ENCODE results near the gene SMIM44.

Gene SMIM44

DNA sequence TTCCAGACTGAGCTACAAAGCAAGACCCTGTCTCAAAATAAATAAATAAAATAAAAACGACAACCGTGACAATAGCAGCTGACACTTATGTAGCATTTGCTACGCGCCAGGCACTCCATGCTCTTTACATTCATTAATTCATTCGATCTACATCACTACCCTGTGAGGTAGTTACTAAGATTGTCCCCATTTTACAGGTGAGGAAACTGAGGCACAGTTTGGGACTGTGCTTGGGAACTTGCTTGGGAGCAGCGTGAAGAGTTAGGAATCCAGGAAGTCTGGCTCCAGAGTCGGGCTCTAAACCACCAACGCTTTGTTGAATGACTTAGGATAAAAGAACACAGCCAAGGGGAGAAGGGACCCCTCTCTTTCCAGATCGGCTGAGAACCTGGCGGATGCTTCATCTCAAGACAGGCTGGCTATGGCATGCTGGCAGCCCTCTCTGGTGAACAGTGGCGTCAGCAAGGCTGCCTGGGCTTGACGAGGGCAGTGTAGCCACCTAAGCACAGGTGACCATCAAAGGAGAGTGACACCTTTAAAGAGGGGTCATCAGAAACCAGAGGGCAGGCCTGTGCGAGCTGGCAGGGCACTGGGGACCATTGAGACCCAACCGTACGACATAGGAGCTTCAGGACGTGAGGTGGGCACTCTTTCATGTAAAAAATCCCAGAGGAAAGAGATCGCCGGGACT, 16.6 kb upstream of the SMIM44 start:
- H3K27me3 ChIP-seq: no peaks in the 10 kb centered on the region
- no peaks in the 10 kb centered on the region for H3K9me3 ChIP-seq (replicated peaks in 1 of 11)
- H3K4me1 ChIP-seq: peaks cover 15 to 23% (median 17%) of the 10 kb centered on the region in 10 experiments
- no peak for TF ChIP-seq Cebpa-rat (IDR thresholded peaks at IDR 0.05)
- peak overlapping the region; percentile 97 to 99 (median 98) for H3K27ac ChIP-seq
- peak overlapping the region; percentile 90 to 99 (median 96) for H3K4me2 ChIP-seq
- H3K4me3 ChIP-seq: peak overlapping the region; percentile 77 to 99 (median 92)
- peaks cover 0 to 33% (median 14%) of the 10 kb centered on the region in 11 experiments; a peak in 14 of 22 replicates for H4K20me1 ChIP-seq
- peak overlapping the region; percentile 94 to 99 (median 96) for H3K9ac ChIP-seq
- H3K36me3 ChIP-seq: peaks cover 26 to 35% (median 32%) of the 10 kb centered on the region in 11 experiments

DNA sequence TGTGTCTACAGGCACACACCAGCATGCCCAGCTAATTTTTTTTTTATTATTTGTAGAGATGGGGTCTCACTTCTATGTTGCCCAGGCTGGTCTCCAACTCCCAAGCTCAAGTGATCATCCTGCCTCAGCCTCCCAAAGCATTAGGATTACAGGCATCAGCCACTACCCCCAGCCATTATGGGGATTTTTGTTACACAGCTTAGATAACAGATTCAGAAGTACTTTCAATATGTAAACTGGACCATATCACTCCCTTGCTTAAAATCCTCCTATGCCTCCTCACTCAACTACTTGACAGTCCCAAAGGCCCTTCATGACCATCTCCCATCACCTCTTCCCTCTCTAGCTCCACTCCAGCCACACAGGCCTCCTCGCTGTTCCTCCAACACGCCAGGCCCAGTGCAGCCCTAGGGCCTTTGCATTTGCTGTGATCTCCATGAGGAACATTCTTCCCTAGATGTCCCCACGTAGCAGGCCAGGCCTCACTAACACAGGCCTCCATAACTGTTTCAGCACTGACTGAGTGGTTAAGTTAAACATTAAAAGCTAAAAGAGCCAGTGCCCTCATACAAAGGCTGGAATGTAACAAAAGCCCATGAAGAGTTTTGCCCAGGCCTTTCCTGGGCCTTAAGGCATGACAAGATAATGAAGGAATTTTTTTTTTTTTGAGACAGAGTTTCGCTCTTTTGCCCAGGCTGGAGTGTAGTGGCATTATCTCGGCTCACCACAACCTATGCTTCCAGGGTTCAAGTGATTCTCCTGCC, 14.7 kb upstream of the SMIM44 start:
- peaks cover 0 to 47% (median 29%) of the 10 kb centered on the region in 11 experiments; a peak in 14 of 22 replicates for H4K20me1 ChIP-seq
- no peak overlapping the region for H3K4me2 ChIP-seq
- no peak overlapping the region for H3K4me3 ChIP-seq
- H3K27ac ChIP-seq: no peak overlapping the region
- no peak for TF ChIP-seq Cebpa-rat (IDR thresholded peaks at IDR 0.05)
- peak overlapping the region in 1 of 11 experiments; percentile 7; a peak in 1 of 22 replicates for H3K9ac ChIP-seq
- H3K27me3 ChIP-seq: no peaks in the 10 kb centered on the region
- H3K4me1 ChIP-seq: peaks cover 10 to 18% (median 12%) of the 10 kb centered on the region in 10 experiments
- H3K9me3 ChIP-seq (replicated peaks in 1 of 11): no peaks in the 10 kb centered on the region
- peaks cover 45 to 55% (median 51%) of the 10 kb centered on the region in 11 experiments for H3K36me3 ChIP-seq

DNA sequence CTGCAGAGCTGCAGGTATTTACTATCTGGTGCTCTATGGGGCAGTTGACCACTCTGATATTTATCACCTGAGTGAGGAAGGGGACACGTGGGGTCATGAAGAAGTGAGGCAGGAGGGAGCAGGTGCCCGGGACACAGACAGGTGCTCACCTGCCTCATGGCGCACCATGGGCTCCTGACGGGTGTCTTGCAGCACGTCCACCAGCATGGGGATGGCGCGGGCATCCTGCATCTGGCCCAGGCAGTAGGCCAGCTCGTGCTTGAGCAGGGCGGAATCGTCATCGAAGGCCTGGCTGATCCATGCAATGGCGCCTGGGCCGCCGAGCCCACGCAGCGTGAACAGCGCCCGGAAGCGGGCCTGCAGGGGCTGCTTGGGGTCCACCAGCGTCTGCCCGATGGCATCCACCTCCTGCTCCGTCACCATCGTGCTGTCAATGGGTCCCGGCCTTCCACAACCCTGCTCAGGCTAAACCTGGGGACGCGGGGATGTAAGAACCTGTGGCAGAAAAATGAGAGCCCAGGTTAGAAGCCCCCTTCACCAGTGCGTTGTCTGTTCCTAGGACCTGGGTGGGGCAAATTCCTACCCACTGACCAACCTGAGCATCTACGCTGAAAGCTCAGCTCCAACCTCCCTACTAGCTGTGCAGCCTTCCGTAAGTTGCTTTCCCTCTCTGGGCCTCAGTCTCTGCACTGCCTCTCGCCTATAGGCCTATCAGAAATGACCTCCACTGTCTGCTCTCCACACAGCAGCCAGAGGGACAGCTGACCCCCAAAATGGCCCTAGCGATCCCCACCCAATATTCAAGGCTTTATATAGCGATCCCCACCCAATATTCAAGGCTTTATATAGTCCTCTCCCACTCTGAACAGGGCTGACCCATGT, 13.4 kb upstream of the SMIM44 start:
- H3K9me3 ChIP-seq (replicated peaks in 1 of 11): no peaks in the 10 kb centered on the region
- H3K9ac ChIP-seq: no peak overlapping the region; a peak in 1 of 22 replicates
- no peak overlapping the region for H3K4me2 ChIP-seq
- peaks cover 58 to 68% (median 64%) of the 10 kb centered on the region in 11 experiments for H3K36me3 ChIP-seq
- TF ChIP-seq Cebpa-rat (IDR thresholded peaks at IDR 0.05): no peak
- no peak overlapping the region for H3K27ac ChIP-seq
- H4K20me1 ChIP-seq: peaks cover 0 to 57% (median 31%) of the 10 kb centered on the region in 11 experiments; a peak in 14 of 22 replicates
- peaks cover 10 to 18% (median 12%) of the 10 kb centered on the region in 10 experiments for H3K4me1 ChIP-seq
- H3K27me3 ChIP-seq: no peaks in the 10 kb centered on the region
- H3K4me3 ChIP-seq: no peak overlapping the region

DNA sequence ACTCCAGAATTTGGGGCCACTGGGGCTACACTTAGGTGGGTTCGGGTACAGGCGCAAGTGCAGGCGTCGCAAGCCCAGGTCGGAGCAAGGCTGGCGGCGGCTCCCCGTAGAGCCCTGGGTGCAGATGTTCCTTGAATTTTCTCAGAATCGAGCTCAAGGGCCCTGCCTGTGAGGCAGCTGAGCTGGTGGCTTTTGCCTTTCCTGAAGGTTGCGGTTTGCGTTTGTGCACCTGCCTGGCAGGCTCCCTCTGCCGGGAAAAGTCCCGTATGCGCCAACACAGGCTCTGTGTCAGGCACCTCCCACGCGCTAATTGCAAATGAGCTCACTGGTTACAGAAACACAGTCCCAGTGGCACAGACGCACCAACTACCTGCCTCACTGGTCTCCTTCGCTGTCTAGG, 11.3 kb upstream of the SMIM44 start:
- H3K4me3 ChIP-seq: no peak overlapping the region
- peaks cover 0 to 67% (median 31%) of the 10 kb centered on the region in 11 experiments; a peak in 13 of 22 replicates for H4K20me1 ChIP-seq
- peaks cover 68 to 85% (median 71%) of the 10 kb centered on the region in 11 experiments for H3K36me3 ChIP-seq
- TF ChIP-seq Cebpa-rat (IDR thresholded peaks at IDR 0.05): no peak
- peaks cover 6 to 9% (median 7%) of the 10 kb centered on the region in 10 experiments for H3K4me1 ChIP-seq
- H3K27me3 ChIP-seq: no peaks in the 10 kb centered on the region
- H3K9ac ChIP-seq: no peak overlapping the region
- no peak overlapping the region for H3K27ac ChIP-seq
- no peaks in the 10 kb centered on the region for H3K9me3 ChIP-seq (replicated peaks in 1 of 11)
- no peak overlapping the region for H3K4me2 ChIP-seq

DNA sequence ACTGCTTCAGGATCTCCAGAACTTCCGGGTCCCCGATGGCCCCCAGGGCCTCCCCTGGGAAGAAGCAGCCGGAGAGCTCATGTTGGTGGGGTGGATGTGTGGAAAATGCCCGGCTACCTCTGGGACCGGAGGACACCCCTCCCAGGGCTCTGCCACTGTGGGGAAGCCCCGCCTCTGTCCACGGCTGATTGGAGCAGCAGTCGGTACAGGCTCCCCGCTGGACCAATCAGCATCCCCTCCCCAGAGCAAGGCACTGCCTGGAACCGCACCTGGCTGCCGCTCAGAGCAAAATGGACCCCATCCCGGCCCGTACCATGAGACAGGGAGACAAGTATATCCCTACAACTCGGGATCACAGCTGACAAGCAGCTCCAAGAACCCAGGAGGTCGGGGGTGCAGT, 10.8 kb upstream of the SMIM44 start:
- H3K36me3 ChIP-seq: peaks cover 69 to 89% (median 74%) of the 10 kb centered on the region in 11 experiments
- TF ChIP-seq Cebpa-rat (IDR thresholded peaks at IDR 0.05): no peak

DNA sequence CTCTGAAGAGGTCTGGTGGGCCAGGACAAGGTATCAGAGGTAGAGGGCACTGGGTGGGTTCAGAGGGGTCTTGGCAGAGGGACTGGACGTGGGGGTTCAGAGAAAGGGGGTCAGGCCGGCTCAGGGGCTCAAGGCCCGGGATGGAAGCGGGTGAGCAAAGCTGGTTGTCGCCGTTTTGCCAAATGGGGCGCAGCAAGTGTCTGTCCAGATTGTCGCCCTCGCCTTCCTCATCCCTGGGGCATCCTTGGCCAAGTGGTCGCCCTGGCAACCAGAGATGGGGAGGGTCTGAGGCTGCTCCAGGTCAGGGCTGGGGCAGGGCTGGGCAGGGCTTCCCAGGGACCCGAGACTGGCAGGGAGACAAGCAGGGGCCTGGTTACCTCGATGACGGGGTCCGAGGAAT, 10.4 kb upstream of the SMIM44 start:
- H3K27me3 ChIP-seq: no peaks in the 10 kb centered on the region
- peaks cover 0 to 67% (median 31%) of the 10 kb centered on the region in 11 experiments; a peak in 13 of 22 replicates for H4K20me1 ChIP-seq
- peaks cover 0 to under 1% (median 0%) of the 10 kb centered on the region in 10 experiments; a peak in 1 of 20 replicates for H3K4me1 ChIP-seq
- no peaks in the 10 kb centered on the region for H3K9me3 ChIP-seq (replicated peaks in 1 of 11)
- H3K9ac ChIP-seq: no peak overlapping the region
- H3K36me3 ChIP-seq: peaks cover 69 to 93% (median 74%) of the 10 kb centered on the region in 11 experiments
- no peak overlapping the region for H3K27ac ChIP-seq
- no peak overlapping the region for H3K4me3 ChIP-seq
- no peak overlapping the region for H3K4me2 ChIP-seq
- no peak for TF ChIP-seq Cebpa-rat (IDR thresholded peaks at IDR 0.05)

More for the DNA sequence above, 10.8 kb upstream of the SMIM44 start:
- Histone ChIP-seq H3K4me2 (no peak overlapping the region), H4K20me1 (peaks cover 0 to 67% (median 31%) of the 10 kb centered on the region in 11 experiments; a peak in 13 of 22 replicates), H3K4me1 (peaks cover 1 to 4% (median 2%) of the 10 kb centered on the region in 10 experiments; a peak in 18 of 20 replicates), H3K4me3 (no peak overlapping the region), H3K27ac (no peak overlapping the region), H3K27me3 (no peaks in the 10 kb centered on the region), H3K9ac (no peak overlapping the region), H3K9me3 (replicated peaks in 1 of 11) (no peaks in the 10 kb centered on the region)

DNA sequence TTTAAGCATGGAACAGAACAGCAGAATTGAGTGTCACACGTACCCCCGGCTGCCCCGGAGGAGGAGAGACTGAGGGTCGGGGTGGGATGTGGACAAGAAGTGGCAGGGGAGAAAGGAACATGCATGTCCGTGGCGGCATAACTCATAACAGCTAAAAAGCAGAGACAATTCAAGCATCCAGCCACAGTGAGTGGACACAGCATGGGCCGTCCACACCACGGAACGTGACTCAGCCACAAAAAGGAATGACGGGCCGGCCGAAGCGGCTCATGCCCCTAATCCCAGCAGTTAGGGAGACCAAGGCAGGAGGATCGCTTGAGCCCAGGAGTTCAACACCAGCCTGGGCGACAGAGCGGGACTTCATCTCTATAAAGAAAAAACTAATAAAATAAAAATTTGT, 9.7 kb upstream of the SMIM44 start:
- Histone ChIP-seq H3K36me3 (peaks cover 68 to 97% (median 77%) of the 10 kb centered on the region in 11 experiments), H3K4me3 (no peak overlapping the region), H4K20me1 (peaks cover 0 to 64% (median 29%) of the 10 kb centered on the region in 11 experiments; a peak in 13 of 22 replicates), H3K9me3 (replicated peaks in 1 of 11) (no peaks in the 10 kb centered on the region), H3K27me3 (no peaks in the 10 kb centered on the region), H3K4me2 (no peak overlapping the region), H3K9ac (no peak overlapping the region), H3K4me1 (no peaks in the 10 kb centered on the region), H3K27ac (no peak overlapping the region)
- no peak for TF ChIP-seq Cebpa-rat (IDR thresholded peaks at IDR 0.05)

DNA sequence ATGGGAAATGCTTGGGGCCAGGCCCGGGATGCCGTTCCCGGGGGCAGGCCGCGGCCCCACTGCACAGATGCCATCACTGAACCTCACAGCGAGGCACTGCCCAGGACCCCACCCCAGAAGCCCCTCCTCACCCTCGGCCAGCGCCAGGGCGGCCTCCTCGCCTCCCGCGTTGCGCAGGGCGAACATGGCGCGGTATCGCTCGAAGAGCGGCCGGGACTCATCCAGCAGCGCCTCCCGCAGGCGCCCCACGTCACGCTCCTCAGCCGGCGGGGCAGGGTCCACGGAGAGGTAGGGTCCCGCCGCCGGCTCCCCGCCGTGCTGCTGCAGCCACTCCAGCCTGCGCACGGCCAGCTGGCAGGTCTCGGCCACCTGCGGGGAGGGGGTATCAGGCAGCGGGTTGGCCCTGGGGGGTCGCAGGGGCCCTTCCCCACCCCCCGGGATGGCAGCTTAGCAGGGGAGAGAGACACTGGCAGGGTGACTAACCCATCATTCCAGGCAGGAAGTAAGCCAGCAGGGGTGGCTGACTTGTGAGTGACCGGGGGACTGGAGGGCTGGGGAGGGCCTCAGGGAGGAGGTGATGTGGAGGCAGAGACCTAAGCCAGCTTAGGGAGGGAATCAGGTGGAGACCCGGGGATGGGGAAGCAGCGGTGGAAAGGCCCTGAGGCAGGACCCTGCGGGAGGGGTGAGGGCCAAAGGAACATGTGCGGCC, 9.0 kb upstream of the SMIM44 start:
- H3K27ac ChIP-seq: no peak overlapping the region
- no peaks in the 10 kb centered on the region for H3K27me3 ChIP-seq
- H3K4me2 ChIP-seq: no peak overlapping the region
- H4K20me1 ChIP-seq: peaks cover 0 to 58% (median 24%) of the 10 kb centered on the region in 11 experiments; a peak in 13 of 22 replicates
- H3K4me3 ChIP-seq: no peak overlapping the region
- no peak for TF ChIP-seq Cebpa-rat (IDR thresholded peaks at IDR 0.05)
- peaks cover 63 to 95% (median 75%) of the 10 kb centered on the region in 11 experiments for H3K36me3 ChIP-seq
- no peaks in the 10 kb centered on the region for H3K4me1 ChIP-seq
- no peak overlapping the region for H3K9ac ChIP-seq
- no peaks in the 10 kb centered on the region for H3K9me3 ChIP-seq (replicated peaks in 1 of 11)
